SK-N-SH (cell line): Measurements from ENCODE around the gene TMEM161A.

Source experiments
- CTCF ChIP-seq: fragments of 200-600 bp; sonication (generic); IDR thresholded peaks from 2 replicates; pipeline ENCODE4 v1.6.1; 2017; ENCODE audit warnings: antibody characterized with exemption, mild to moderate bottlenecking, moderate library complexity
- MXI1 ChIP-seq: IDR thresholded peaks from 2 replicates; pipeline ENCODE4 v1.6.1; 2012; ENCODE audit warnings: mild to moderate bottlenecking, low read depth, low read length, improper control_type of control experiment
- NFIC ChIP-seq: IDR thresholded peaks from 2 replicates; pipeline ENCODE4 v1.4.0; 2012; ENCODE audit warnings: borderline replicate concordance
- SMC3 ChIP-seq: IDR thresholded peaks from 2 replicates; pipeline ENCODE4 v1.6.1; 2012; ENCODE audit warnings: low read depth, low read length, improper control_type of control experiment
- TAF1 ChIP-seq: IDR thresholded peaks from 2 replicates; pipeline ENCODE4 v1.6.1; 2012; ENCODE audit warnings: low read depth, mild to moderate bottlenecking, low read length, moderate library complexity, borderline replicate concordance

- no peak for TF ChIP-seq CTCF
- TF ChIP-seq MXI1, result no peak
- TF ChIP-seq NFIC, result no peak
- no peak for TF ChIP-seq SMC3
- TF ChIP-seq TAF1, result no peak
Measured at GRCh38 chr19:19186742-19187141, 48.5 kb upstream of the TMEM161A start.
